ENCODE data around the gene GALNT5.

DNA sequence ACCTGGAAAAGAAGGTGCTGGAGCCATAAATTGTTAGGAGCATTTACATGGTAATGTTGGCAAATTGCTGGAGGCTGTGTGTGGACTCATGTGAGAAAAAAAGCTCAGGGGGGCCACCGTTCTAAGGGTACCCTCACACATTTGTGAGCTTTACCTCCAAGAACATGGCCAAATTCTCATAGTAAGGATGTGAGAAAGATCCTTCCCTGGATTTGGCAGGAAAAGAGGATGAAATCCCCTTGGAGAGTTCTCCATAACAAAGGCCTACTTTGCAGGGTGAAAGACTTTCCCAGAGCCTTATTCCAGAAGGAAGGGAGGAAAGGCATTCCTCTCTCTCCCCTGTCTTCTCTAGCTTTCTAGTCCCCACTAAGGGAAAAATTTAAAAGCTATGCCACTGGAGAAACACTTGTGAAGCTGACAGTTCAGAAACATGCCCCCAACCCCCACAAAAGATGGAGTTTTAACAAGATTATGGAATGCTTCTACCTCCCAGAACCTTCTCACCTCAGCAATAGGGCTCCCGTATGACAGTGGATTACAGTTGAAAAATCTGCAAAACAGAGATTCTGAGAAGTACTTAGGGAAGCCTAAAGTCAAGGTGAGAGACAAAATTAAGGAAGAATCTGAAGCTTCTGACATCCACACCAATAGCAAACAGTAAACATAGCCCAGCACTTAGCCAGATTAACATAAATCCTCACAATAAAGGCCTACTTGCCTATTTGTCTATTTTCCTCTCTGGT, 88.3 kb downstream of the GALNT5 start:
- no peak for TF ChIP-seq CTCF (conservative IDR thresholded peaks at IDR 0.05; ENCODE audit: low read depth, low read length)
- no peak for TF ChIP-seq EZH2 (IDR thresholded peaks at IDR 0.05; ENCODE audit: borderline replicate concordance, low read depth, low read length, poor library complexity, severe bottlenecking)

Measured in A673 (cell line).